T-helper 2 cell treated with Interferon-gamma antibody and Interleukin-4, amounts not matched to agents 100 ng/mL and 5 ng/mL, for 36 hours (primary cell): Measurements from ENCODE around the gene INPP4B. TPM values are rescaled to one million over a fixed set of nuclear protein-coding genes. Genes with fewer than 3 reads are reported as not detected.

Experiments used
- intact Hi-C: fragments of 100-400 bp; cut with micrococcal nuclease; formaldehyde crosslinking; loops from one replicate; pipeline ENCODE4 v1.15.1; 2023
- total RNA-seq: library from RNA; stranded (reverse); gene quantifications from 2 replicates; pipeline ENCODE4 v1.2.3, GENCODE V29; 2022

INPP4B gene
- total RNA-seq, 1 donor from 2014 or later, result 103 TPM

DNA sequence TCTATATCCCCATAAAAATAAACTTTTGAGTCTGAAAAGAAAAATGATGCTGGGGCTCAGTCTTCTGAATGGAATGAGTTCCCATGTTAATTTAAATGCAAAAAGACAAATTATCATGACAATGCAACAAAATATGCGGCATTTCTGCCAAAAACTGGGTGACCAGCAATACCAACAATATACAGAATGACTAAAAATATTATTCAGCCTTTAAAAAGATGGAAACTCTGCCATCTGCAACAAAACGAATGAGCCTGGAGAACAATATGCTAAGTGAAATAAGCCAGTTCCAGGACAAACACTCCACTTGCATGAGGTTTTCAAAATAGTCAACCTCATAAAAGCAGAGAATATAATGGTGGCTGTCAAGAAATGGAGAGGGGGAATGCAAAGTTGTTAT is 651.2 kb downstream of the INPP4B start:
- intact Hi-C loops, result no loop called here

- intact Hi-C loops, result no loop called here
Measured at GRCh38 chr4:142191901-142192300, 654.2 kb downstream of the INPP4B start.

GRCh38 chr4:142181021-142181420 is 665.1 kb downstream of the INPP4B start:
- intact Hi-C loops, result no loop called here

- intact Hi-C loops, result no loop called here
Measured at GRCh38 chr4:142169216-142169615, 676.9 kb downstream of the INPP4B start.

DNA sequence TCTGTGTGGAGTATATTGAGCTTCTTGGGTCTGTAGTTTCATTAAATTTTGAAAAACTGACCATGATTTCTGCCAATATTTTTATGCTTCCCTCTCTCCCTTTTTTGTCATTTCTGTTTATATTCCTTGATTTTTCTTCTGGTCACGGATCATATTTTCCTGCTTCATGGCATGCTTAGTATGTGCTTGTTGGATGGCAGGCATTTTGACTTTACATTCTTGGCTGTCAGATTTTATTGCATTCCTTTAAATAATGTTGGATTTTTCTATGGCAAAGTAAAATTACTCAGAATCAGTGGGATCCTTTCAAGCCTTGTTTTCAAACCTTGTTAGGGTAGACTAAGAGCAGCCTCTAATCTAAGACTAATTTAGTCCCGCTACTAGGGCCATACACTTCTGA is 677.9 kb downstream of the INPP4B start:
- intact Hi-C loops, result no loop called here

GRCh38 chr4:142164767-142165500 is 681.2 kb downstream of the INPP4B start:
- intact Hi-C loops, result no loop called here

DNA sequence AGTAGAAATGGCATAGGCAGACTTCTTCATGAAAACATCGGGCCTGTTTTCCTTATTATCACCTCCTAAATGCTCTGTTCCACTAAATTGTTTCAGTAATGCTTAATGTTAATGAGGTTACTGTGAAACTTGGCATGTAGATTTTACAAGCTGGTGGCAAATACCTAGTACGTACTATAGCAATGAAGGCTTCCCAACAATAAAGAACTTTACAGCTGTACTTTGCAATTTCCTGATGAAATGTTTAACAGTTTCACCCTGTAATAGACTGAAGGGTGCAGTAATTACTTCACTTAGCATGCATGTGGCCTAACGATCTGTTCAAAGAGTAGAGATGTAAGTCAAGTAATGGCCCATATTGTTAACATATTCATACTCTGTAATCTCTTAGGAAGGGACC is 685.0 kb downstream of the INPP4B start:
- intact Hi-C loops, result no loop called here

DNA sequence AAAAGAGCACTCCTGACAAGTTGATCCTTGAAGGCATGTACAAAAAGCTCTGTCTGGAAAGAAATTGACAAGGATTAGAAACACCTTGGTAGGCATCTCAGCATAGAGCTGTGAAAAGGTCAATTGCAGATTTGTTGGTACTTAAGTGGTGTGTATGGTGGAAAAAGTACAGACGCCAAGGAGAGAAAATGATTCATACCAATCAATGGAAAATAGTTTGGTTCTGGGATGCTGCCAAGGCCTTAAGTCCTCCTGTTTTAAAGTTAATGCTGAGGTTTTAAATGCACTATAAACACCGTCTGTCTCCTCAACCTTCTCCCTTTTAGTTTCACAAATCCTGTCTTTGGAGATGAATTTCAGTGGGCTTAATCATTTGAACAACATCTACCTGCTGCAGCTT is 685.6 kb downstream of the INPP4B start:
- intact Hi-C loops, result no loop called here

DNA sequence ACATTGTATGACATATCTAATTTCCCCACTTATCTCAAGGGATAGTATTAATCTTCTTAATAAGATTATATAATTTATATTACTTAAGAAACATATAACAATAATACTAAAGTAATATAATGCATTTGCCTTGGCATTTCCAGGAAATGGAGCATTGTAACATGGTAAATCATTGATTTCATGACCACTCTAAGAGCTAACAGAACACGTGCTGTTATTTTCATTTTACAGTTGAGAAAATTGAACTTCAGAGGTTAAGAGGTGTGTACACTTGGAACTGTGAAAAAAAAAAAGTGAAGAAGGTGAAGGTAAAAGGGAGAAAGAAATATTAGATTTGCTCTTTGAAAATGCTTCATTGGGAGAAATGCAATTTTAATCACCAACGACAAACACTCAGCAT is 687.1 kb downstream of the INPP4B start:
- intact Hi-C loops, result no loop called here

GRCh38 chr4:142156256-142156655 is 689.8 kb downstream of the INPP4B start:
- intact Hi-C loops, result no loop called here

- intact Hi-C loops, result no loop called here
Measured at GRCh38 chr4:142155347-142155746, 690.8 kb downstream of the INPP4B start.

DNA sequence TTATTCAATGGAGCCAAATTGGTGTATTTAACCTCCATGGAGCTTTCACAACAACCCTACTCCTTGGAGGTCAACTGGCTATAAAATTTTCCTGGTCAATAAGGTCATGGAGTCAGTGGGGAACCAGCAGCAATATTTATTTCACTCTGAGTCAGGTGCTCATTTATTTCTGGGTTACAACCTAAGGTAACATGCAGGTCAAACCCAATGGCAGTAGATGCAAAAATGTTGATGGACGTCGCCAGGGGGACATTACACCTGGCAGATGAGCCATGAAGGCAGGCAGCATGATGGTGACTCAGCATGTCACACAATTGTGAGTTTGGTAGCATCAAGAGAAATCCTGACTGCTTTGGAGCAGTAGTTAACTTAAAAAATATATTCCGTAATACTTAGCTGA is 695.6 kb downstream of the INPP4B start:
- intact Hi-C loops, result no loop called here

- intact Hi-C loops, result no loop called here
Measured at GRCh38 chr4:142144813-142145212, 701.3 kb downstream of the INPP4B start.

DNA sequence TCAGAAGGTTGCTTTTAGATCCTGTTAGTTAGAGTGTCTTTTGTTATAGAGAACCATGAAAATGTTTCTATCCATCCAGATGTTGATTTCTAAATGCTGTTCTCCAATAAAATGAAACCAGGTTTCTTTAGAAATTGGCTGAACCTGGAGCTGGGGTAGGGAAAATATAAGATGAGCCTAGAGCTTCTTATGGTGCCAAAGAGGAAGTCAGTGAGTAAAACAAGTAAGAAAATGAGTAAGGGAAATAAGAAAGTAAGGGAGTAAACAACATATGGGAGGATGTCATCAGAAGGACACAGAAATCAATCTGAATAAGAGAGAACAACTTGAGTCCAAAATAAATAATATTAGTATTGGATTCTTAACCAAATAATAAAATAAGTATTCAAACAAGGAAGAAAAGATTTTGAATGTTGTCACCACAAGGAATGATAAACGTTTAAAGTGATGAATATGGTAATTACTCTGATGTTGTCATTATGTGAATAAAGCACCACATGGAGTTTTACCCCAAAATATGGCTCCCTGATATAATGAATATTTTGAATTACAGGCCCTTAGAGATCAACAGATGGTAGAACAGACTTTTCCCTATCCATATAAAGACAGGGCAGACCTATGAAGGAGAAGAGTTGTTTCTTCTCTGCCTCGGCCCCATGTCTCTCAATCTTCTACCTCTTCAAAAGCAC is 703.6 kb downstream of the INPP4B start:
- intact Hi-C loops, result no loop called here

GRCh38 chr4:142141224-142141623 is 704.9 kb downstream of the INPP4B start:
- intact Hi-C loops, result no loop called here

DNA sequence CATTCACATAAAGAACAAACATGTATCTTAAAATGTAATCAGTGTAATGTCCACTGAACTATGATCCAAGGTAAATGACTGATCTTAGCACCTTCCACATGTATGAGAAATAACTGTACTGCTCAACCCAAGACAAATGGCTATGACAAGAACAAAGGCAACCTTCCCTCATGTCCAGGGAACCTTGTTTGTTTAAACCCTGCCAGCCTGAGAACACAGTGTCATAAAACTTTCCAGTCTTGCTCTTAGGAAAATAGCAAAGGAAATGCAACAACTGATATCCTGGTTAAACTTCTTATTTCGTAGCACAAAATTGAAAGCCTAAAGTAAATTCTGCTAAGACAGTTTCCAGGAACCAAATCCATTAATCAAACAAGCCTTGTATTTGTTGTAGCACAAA is 715.4 kb downstream of the INPP4B start:
- intact Hi-C loops, result no loop called here

- intact Hi-C loops, result loop anchor here (5.0 to 10.0 kb wide), 3 partner anchors 142 to 825 kb away; no protein-coding TSS in a partner anchor
Measured at GRCh38 chr4:142129931-142130330, 716.2 kb downstream of the INPP4B start.

DNA sequence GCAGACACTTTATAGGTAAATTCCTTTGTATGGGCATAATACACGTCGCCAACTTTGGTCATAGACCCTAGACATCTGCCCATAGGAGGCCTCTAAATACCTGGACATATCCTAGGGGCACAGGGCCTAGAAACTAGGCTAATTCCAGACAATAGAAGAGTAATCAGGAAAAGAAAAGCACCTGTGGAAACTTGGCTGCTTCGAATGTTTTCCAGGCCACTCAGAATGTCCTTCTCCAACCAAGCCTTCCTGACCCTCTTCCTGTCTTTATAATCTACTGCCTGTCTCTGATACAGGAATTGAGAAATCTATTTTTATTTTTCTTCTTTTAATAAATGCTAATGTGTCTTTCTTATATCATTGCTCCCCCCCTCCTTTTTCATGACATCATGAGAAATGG is 716.6 kb downstream of the INPP4B start:
- intact Hi-C loops, result loop anchor here (5.0 to 10.0 kb wide), 3 partner anchors 143 to 825 kb away; no protein-coding TSS in a partner anchor

DNA sequence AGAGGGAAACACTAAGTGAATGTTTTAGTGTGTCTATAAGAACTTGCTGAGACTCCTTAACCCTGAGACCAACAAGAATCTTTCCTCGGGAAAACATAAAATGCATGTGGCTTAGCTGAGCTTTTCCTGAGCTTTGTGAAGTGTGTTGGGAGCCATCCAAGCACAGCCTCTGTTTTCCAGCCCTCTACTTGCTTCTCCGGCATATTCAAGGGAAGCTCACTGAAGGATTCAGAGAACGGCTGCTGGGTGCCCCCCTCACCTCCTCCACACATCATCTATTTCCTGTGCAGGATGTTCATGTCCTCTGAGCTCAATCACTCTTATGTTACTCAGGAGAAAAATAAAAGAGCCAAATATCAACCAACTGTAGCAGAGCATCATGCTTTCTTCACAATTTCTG is 717.6 kb downstream of the INPP4B start:
- intact Hi-C loops, result loop anchor here (5.0 to 10.0 kb wide), 3 partner anchors 144 to 824 kb away; no protein-coding TSS in a partner anchor

DNA sequence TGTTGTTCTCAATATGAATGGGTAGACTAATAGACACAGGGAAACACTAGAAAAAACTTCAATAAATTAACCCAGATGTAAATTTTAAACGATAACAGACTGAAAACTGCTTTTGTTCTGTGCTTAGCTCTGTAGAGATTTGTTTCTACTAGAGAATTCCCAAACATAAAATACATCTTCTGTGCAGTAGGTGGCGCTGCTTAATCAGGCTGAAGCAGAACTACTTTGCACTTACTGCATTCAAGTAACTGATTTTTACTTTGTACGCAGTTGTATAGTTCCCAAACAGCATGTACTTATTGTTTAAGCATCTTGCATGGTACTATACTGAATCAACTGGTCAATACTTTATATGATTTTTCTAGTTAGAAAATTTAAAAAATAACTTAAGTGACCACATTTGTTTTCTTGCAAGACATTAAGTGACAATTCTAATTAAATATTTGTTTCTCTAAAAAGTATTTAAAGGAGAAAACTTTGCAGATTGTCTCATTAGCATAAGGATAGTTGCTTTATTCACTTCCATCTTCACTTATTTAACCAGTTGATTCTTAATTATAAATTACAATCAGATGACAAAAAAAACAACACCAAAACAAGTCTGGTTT is 719.1 kb downstream of the INPP4B start:
- intact Hi-C loops, result loop anchor here (1.0 to 10.0 kb wide), 6 partner anchors 145 to 822 kb away; no protein-coding TSS in a partner anchor

- intact Hi-C loops, result loop anchor here (5.0 to 10.0 kb wide), 3 partner anchors 147 to 820 kb away; no protein-coding TSS in a partner anchor
Measured at GRCh38 chr4:142124874-142125273, 721.2 kb downstream of the INPP4B start.
